ENCODE data around the gene CETN2.

DNA sequence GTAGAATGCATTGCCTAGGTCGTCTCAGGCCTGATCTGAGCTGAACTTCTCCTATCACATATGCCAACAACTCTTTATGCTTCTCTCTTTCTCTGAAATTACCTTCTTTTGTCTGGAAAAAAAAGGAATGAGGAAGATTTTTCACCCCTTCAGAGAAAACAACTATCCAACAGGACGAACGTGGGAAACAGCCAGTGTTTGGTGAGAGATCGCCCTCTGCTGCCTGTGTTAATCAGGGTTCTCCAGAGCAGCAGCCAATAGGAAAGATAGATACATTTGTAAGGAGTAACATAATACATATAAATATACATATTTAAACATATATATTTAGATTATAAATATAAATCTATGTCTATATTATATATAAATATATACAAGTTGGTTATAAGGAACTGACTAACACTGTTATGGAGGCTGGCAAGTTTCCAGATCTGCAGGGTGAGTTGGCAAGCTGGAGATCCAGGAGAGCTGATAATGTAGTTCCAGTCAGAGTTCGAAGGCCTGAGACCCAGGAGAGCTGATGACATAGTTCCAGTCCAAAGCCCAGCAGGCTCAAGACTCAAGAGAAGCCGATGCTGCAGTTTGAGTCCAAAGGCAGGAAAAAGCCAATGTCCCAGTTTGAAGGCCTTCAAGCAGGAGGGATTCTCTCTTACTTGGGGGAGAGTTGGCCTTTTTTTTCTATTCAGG, 13.3 kb downstream of the CETN2 start:
- TF ChIP-seq, protein P1, sequence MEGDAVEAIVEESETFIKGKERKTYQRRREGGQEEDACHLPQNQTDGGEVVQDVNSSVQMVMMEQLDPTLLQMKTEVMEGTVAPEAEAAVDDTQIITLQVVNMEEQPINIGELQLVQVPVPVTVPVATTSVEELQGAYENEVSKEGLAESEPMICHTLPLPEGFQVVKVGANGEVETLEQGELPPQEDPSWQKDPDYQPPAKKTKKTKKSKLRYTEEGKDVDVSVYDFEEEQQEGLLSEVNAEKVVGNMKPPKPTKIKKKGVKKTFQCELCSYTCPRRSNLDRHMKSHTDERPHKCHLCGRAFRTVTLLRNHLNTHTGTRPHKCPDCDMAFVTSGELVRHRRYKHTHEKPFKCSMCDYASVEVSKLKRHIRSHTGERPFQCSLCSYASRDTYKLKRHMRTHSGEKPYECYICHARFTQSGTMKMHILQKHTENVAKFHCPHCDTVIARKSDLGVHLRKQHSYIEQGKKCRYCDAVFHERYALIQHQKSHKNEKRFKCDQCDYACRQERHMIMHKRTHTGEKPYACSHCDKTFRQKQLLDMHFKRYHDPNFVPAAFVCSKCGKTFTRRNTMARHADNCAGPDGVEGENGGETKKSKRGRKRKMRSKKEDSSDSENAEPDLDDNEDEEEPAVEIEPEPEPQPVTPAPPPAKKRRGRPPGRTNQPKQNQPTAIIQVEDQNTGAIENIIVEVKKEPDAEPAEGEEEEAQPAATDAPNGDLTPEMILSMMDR (IDR thresholded peaks at IDR 0.05; ENCODE audit: insufficient read depth, low read length, poor library complexity, severe bottlenecking), result no peak
- no peak for TF ChIP-seq EZH2phosphoT487 (conservative IDR thresholded peaks at IDR 0.05; ENCODE audit: low read length)
